Fibroblast of skin of scalp (primary cell): ENCODE data around the gene RNF217. TPM values are rescaled to one million over a fixed set of nuclear protein-coding genes. Genes with fewer than 3 reads are reported as not detected.
A peak's percentile ranks its signal among the peaks of the same experiment; 100 is the strongest.
"Not testable (repeated sequence)": the region's sequence is repeated elsewhere in the genome, so short reads cannot be mapped to it uniquely, and the experiment has no call there.

Source experiments
- DNase-seq: peaks from one replicate; pipeline ENCODE4 v3.0.0-alpha.2; 2013
- polyA plus RNA-seq, 2 experiments: library from polyadenylated mRNA; unstranded; fragments of 120-200 nt; gene quantifications; one replicate each; pipeline ENCODE4 v1.2.1, GENCODE V29; 2013; ENCODE audit not compliant: insufficient read length in 2 of 2

Gene RNF217, protein sequence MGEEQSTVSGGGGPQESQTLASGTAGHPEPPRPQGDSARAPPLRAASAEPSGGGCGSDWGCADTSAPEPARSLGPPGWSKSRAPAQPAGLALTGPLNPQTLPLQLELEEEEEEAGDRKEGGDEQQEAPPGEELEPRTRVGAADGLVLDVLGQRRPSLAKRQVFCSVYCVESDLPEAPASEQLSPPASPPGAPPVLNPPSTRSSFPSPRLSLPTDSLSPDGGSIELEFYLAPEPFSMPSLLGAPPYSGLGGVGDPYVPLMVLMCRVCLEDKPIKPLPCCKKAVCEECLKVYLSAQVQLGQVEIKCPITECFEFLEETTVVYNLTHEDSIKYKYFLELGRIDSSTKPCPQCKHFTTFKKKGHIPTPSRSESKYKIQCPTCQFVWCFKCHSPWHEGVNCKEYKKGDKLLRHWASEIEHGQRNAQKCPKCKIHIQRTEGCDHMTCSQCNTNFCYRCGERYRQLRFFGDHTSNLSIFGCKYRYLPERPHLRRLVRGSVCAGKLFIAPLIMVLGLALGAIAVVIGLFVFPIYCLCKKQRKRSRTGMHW
- polyA plus RNA-seq (2013, experiment 1 of 2; ENCODE audit: insufficient read length), result 19.3 TPM
- 22.7 TPM for polyA plus RNA-seq (2013, experiment 2 of 2; ENCODE audit: insufficient read length)

DNA sequence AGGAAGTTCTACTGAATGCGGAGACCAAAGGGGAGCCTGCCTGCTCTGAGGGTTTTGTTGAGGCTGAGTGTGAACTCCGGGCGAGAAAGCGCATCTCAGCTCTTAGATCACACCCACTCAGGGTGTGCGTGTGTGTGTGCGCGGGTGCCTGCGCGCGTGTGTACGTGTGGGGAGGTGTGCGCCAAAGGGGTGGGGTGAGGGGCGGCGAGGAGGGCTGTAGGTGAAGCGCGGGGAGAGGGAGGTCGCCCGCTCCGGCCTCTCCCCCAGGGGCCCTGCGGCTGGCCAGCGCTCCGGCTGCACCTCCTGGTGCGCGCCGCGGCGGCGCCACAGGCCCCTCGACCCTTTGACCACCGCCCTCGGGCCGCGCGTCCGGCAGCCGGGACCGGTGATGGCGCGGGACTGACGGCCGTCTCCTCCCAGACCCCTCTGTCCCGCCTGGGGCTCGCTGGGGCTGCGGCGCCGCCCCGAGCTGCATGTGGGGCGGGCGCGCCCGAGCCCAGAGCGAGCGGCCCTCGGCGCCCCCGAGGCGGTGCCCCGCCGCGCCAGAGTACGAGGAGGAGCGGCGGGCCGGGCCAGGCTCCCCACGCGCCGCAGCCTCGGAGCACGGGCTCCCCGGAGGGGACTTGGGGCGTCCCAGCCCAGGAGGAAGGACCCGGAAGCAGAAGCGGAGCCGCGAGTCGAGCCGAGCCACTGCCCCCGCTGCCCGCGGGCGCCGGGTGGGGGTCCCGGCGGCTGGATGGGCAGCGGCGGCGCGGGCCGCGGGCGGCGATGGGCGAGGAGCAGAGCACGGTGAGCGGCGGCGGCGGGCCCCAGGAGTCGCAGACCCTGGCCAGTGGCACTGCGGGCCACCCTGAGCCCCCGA lies at the start of gene RNF217:
Gene RNF217 (plus strand): TSS at position 661 of the 862 bp plus-strand sequence. CDS start 108 bp downstream, at position 769.
- DNase-seq, result peak; percentile 75

DNA sequence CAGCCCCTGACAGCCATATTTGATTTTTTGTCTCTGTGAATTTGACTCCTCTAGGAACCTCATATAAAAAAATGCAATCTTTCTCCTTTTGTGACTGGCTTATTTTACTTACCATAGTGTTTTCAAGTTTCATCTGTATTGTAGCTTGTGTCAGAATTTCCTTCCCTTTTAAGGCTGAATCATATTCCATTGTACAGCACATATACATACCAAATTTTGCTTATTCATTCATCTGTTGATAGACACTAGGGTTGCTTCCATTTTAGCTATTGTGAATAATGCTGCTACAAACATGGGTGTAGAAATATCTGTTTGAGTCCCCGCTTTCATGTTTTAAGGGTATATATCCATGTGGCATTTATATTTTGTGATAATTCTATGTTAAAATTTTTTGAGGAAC lies 49.2 kb upstream of the RNF217 start:
- no peak for DNase-seq

GRCh38 chr6:124917769-124918168 lies 44.5 kb upstream of the RNF217 start:
- DNase-seq, result no peak

GRCh38 chr6:124919703-124920102 lies 42.5 kb upstream of the RNF217 start:
- not testable (repeated sequence) for DNase-seq

DNA sequence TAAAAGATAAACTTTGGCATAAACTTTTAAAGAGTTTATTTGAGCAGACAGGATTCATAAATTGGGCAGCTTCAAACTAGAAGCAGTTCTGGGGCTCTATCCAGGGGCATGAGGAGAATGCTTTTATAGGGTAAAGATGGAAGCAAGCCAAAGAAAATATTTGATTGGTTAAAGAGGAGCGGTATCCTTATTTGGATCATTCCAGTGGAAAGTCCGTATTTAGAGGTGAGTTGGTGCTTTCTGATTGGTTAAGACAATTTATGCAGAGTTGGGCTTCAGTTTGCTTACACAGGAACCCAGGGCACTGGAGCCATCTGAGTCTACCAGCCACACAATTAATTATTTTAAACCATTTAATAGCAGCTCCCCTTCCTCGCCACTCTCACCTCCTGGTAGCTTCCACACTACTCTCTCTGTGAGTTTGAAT lies 37.9 kb upstream of the RNF217 start:
- DNase-seq, result peak; percentile 49

- DNase-seq, result no peak
Observed at GRCh38 chr6:124926435-124926834, 35.8 kb upstream of the RNF217 start.

DNA sequence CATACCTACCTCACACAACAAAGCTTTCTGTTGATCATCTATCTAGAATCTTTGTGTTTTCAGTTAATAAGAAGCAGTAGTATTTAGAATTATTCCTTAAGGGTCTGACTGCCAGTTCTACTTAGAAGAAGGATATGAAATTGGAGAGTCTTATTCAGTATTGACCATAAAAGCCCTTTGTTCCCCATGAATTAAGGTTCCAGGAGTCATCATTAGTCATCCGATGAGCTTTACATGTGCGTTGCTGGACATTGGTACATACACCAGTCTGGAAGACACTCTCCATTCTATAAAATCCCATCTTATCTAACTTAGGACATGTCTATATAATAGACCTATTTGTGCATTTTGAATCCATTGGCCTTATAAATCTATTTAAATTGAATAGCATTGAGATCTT lies 34.4 kb upstream of the RNF217 start:
- no peak for DNase-seq

GRCh38 chr6:124928851-124929250 lies 33.4 kb upstream of the RNF217 start:
- DNase-seq, result no peak

DNA sequence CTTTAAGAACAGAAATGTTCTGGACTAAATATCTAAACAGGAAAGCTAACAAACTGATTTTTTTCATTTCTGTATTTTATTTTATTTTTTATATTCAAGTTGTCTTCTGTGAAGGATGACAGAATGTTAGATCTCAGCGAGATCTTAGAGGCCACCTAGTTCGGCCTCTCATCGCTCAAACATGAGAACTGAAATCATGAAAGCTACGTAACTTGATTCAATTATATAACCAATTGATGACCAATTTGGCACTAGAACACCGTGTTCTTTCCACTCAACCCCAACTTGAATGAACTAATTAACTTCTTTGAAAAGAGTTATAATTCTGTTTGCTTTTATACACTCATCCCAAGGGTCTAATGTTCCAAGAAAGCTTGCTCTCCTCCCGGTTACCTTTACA lies 24.6 kb upstream of the RNF217 start:
- no peak for DNase-seq

DNA sequence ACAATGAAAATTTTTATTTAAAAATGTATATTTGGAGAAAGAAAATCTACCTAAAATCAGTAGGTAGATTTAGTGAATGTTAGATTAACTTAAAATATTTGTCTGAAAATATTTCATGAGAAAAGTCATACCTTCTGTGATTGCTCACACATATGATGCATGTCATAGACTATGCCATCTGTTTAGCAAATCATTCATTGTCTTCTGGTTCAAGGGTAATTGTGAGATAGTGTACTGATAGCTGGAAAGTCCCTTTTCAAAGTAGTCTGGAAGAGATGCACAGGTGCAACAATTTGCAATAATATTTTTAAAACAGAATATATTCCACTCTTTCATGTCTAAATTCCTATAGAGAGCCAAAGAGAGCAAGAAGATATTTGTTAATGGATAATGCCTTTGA lies 21.0 kb upstream of the RNF217 start:
- DNase-seq, result no peak

DNA sequence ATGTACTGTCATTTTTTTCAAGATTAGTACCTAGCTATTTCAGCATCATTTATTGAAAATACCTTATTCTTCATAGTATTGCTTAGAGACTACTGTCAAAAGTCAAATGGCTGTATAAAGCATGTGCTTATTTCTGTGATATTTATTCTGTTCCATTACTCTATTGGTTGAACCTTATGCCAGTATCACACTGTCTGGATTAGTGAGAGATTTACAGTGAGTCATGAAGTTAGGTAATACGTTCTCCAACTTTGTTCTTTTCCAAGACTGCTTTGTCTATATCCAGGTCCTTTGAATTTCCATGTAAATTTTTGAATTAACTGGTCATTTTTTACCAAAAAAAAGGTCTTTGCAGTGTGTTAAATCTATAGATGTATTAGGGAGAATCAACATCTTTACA lies 18.6 kb upstream of the RNF217 start:
- DNase-seq, result no peak

GRCh38 chr6:124947971-124948451 lies 14.2 kb upstream of the RNF217 start:
- peak; percentile 38 for DNase-seq

- DNase-seq, result no peak
Observed at GRCh38 chr6:124949706-124950105, 12.5 kb upstream of the RNF217 start.

DNA sequence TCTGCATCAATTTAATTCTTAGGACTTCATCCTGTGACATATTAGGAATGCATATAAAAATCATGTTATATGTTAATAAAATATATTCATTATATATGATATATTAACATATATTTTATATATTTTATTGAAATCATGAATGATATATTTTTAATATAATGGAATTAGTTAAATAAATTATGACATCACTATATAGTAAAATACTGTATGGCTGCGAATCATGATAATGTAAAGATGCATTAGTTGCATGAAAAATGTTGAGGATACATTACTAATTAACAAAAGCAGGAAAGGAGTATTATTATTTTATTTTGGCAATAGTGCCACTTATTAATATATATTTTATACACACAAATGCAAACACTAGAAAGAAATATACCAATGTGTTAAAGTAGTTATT lies 8.4 kb upstream of the RNF217 start:
- no peak for DNase-seq

DNA sequence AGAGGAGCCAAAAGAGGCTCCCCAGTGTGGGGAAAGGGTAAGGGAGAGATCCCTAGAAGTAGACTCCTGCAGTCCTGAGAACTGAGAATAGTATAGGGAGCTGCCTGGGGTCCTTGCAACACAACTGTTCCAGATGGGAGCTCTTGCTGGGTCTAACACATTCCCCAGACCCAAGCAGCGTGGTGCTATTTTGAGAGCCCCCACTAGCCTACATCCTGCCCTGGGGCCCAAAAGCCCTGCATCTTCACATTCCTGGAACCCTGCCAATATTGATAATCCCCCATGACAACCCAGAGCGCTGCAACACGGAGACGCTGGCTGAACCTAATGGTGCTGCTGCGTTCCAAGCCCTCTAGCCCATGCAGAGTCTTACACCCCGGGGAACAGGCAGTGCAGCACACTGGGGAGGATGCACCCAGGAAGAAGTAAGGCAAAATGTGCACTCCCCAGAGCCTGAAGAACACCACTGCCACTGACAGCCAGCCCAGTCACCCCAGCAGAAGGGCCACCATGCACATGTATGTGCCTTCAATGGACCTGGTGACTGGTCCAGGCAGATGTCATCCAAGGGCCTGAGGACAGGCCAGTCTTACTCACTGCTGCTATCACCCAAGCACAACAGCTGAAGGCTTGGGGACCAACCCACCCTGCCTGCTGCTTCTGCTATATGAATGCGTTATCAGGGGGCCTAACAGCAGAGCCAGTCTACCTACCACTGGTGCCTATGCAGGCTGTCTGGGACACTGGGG lies 7.0 kb upstream of the RNF217 start:
- no peak for DNase-seq

GRCh38 chr6:124956018-124956417 lies 6.2 kb upstream of the RNF217 start:
- DNase-seq, result no peak

DNA sequence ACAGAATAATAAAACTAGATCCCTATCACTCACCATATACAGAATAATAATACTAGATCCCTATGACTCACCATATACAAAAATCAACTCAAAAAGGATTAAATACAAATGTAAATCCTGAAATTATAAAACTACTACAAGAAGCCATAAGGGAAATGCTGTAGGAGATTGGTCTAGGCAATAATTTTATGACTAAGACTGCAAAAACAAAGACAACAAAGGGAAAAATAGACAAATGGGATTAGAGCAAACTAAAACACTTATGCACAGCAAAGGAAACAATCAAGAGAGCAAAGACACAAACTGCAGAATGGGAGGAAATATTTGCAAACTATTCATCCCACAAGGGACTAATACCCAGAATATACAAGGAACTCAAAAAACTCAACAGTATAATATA lies 4.1 kb upstream of the RNF217 start:
- DNase-seq, result no peak

- peak; percentile 63 for DNase-seq
Observed at GRCh38 chr6:124958759-124959354, 3.4 kb upstream of the RNF217 start.

DNA sequence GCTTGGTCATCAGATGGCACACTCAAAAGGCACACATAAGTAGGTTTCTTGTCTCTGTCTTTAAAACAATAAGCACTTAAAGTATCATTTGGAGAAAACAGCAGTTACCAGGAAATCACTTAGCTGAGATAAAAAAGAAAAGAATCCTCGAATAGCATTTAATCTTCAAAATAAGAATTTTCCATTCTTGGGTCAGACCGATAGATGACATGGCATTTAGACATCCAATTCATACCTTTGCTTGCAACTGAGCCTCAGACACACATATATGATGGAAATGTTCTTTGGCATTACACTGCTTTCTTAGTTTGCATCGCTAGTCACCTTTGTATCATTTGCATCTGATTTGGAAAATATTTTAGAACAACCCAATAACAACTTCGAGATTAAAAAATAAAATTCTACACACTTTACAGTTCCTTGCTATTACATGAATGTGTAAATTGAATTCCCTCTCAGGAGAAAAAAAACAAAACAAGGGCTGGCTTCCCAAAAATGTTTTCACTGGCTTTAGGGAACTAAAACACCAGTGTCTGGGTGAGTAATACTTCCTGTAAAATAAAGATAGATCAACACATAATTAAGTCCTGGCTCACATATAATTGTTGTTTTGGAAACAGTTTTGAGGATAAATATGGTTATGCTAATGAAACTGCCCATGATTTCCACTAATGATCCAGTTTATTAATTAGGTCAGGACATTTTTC lies 1.3 kb upstream of the RNF217 start:
- peak; percentile 58 for DNase-seq

- no peak for DNase-seq
Observed at GRCh38 chr6:124961464-124961776, 817 bp upstream of the RNF217 start.
